MCF 10A (cell line): ENCODE data around the gene GDF7. TPM values are rescaled to one million over a fixed set of nuclear protein-coding genes. Genes with fewer than 3 reads are reported as not detected.

Source experiments
- BruUV-seq: library from RNA; stranded (reverse); fragments of 400-500 nt; replicated peaks from 2 replicates; lab custom pipeline; 2021; lab: Mats Ljungman, UMichigan
- CTCF ChIA-PET: fragments of 300-600 bp; sonication (Branson Sonifier 250); formaldehyde crosslinking; extraction: SDS; loops from one replicate; lab custom pipeline; 2021; ENCODE audit warnings: antibody characterized with exemption, inconsistent platforms; lab: Yijun Ruan, JAX
- POLR2A ChIA-PET: fragments of 300-600, 350-650 bp; sonication (Branson Sonifier 250); formaldehyde crosslinking; extraction: SDS; loops from one replicate; lab custom pipeline; 2020; ENCODE audit warnings: antibody characterized with exemption, inconsistent platforms; lab: Yijun Ruan, JAX
- DNase-seq: peaks from one replicate; pipeline ENCODE4 v3.0.0-alpha.2; 2018; ENCODE audit not compliant: unreplicated experiment
- H3K27ac Mint-ChIP-seq: one replicate; pipeline ENCODE4 v1.8.0; 2022; ENCODE audit warnings: mild to moderate bottlenecking, low read depth, mixed read lengths; ENCODE audit not compliant: unreplicated experiment
- H3K27me3 Mint-ChIP-seq: one replicate; pipeline ENCODE4 v1.8.0; 2022; ENCODE audit warnings: mixed read lengths; ENCODE audit not compliant: insufficient read depth, unreplicated experiment
- H3K36me3 Mint-ChIP-seq: one replicate; pipeline ENCODE4 v1.8.0; 2022; ENCODE audit warnings: mild to moderate bottlenecking, moderate library complexity, mixed read lengths; ENCODE audit not compliant: insufficient read depth, unreplicated experiment
- H3K4me1 Mint-ChIP-seq: one replicate; pipeline ENCODE4 v1.8.0; 2022; ENCODE audit warnings: mixed read lengths; ENCODE audit not compliant: insufficient read depth, unreplicated experiment
- H3K4me3 Mint-ChIP-seq: one replicate; pipeline ENCODE4 v1.8.0; 2022; ENCODE audit warnings: mild to moderate bottlenecking, moderate library complexity, mixed read lengths; ENCODE audit not compliant: unreplicated experiment
- H3K9me3 Mint-ChIP-seq: one replicate; pipeline ENCODE4 v1.8.0; 2022; ENCODE audit warnings: mixed read lengths; ENCODE audit not compliant: unreplicated experiment
- intact Hi-C: fragments of 100-400 bp; cut with micrococcal nuclease; formaldehyde crosslinking; loops from 2 replicates; pipeline ENCODE4 v1.14.1; 2022
- total RNA-seq: library from RNA; stranded (reverse); gene quantifications from 2 replicates; pipeline ENCODE4 v1.2.3, GENCODE V29; 2022
- TF ChIP-seq, protein P1 (sequence below): fragments of 200-600 bp; IDR thresholded peaks from one replicate; pipeline ENCODE4 v1.8.0; 2022; ENCODE audit warnings: antibody characterized with exemption, mild to moderate bottlenecking; ENCODE audit not compliant: unreplicated experiment

GDF7 gene
- total RNA-seq, 1 experiment from 2014 or later, result not detected

DNA sequence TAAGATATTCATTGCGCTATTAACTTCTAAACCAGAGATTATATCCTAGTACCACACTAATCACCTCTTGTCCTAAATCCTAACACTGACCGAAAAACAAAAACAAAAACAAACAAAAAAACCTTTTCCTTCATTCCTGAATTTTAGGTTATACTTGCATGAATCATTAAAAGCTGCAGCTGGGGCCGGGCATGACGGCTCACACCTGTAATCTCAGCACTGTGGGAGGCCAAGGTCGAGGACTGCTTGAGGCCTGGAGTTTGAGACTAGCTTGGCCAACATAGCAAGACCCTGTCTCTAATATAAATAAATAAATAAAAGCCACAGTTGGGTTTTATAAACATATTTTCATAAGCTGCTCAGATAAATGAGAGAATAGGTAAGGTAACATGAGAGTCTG is 60.0 kb downstream of the GDF7 start:
- TF ChIP-seq, protein P1, sequence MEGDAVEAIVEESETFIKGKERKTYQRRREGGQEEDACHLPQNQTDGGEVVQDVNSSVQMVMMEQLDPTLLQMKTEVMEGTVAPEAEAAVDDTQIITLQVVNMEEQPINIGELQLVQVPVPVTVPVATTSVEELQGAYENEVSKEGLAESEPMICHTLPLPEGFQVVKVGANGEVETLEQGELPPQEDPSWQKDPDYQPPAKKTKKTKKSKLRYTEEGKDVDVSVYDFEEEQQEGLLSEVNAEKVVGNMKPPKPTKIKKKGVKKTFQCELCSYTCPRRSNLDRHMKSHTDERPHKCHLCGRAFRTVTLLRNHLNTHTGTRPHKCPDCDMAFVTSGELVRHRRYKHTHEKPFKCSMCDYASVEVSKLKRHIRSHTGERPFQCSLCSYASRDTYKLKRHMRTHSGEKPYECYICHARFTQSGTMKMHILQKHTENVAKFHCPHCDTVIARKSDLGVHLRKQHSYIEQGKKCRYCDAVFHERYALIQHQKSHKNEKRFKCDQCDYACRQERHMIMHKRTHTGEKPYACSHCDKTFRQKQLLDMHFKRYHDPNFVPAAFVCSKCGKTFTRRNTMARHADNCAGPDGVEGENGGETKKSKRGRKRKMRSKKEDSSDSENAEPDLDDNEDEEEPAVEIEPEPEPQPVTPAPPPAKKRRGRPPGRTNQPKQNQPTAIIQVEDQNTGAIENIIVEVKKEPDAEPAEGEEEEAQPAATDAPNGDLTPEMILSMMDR, result no peak
- POLR2A ChIA-PET, result no interaction called here
- Mint-ChIP-seq H3K27me3 (no peaks in the 10 kb centered on the region), H3K4me1 (peaks cover 8% of the 10 kb centered on the region), H3K4me3 (no peak overlapping the region), H3K36me3 (peaks cover 6% of the 10 kb centered on the region), H3K27ac (no peak overlapping the region), H3K9me3 (no peaks in the 10 kb centered on the region)
- CTCF ChIA-PET, result interaction anchor here (1.0 to 1.4 kb wide), 2 partner anchors 65 to 76 kb away, joined by 3 read pairs; partner anchors contain the start of gene HS1BP3
- BruUV-seq, result no TSS peak
- DNase-seq, result no peak
- intact Hi-C loops, result no loop called here

DNA sequence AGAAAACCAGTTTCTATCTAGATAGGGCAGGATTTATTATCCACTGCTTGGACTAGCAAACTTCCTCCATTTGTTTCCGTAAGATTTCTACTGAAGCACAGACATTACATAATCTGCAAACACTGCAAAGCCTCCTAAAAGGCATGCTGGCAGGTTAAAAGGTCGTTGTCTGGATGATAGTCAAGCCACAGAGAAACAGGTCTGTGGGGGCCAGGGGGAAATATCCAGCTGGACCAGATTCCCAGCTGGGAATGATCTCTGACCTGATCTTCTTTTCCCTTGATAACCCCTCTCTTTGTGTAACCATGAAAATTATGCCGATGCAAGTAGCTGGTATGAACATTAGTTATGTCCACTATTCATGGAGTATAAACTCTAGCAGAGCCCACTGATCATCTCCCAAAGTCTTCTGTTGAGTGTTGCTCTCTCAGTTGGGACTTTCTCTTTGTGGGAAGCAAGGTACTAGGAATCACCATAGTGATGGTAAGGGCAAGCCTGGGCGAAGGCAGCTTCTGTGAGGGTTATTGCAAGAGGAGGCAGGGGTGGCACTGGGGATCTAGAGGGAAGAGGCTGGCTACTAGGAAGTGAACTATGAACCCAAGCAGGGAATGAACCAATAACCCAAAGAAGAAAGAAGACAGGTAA is 61.3 kb downstream of the GDF7 start:
- Mint-ChIP-seq H3K27ac (peak overlapping the region; percentile 6), H3K36me3 (peaks cover 10% of the 10 kb centered on the region), H3K4me3 (no peak overlapping the region), H3K27me3 (no peaks in the 10 kb centered on the region), H3K9me3 (no peaks in the 10 kb centered on the region), H3K4me1 (peaks cover 8% of the 10 kb centered on the region)
- BruUV-seq, result no TSS peak
- DNase-seq, result peak; percentile 16
- ChIA-PET POLR2A (interaction anchor here (0.6 to 1.4 kb wide), 2 partner anchors 11 to 43 kb away, joined by 3 read pairs; no protein-coding TSS in a partner anchor), CTCF (interaction anchor here (1.0 kb wide), 1 partner anchor 298 kb away, joined by 5 read pairs; no protein-coding TSS in a partner anchor)
- intact Hi-C loops, result no loop called here
- TF ChIP-seq, protein P1, result no peak

Other genes with a start within 250 kb of the GDF7 start
- gene RHOB, start 220.1 kb upstream of the GDF7 start, total RNA-seq, result 28.1 and 45.7 TPM in 2 replicates
- 10.0 and 25.1 TPM in 2 replicates for gene HS1BP3, start 16.0 kb upstream of the GDF7 start, total RNA-seq
- gene LDAH, start 156.0 kb downstream of the GDF7 start, total RNA-seq, result 16.8 and 17.0 TPM in 2 replicates